HG03095 (cell line): ENCODE data around the gene GPC5.
"Not testable (repeated sequence)": the region's sequence is repeated elsewhere in the genome, so short reads cannot be mapped to it uniquely, and the experiment has no call there.

Experiments used
- ATAC-seq: cut with Tn5 transposase; IDR thresholded peaks from one replicate; pipeline ENCODE4 v1.9.1; 2021; ENCODE audit warnings: moderate library complexity; ENCODE audit not compliant: unreplicated experiment

Gene GPC5

GRCh38 chr13:91824416-91824815 is 426.0 kb downstream of the GPC5 start:
- ATAC-seq = no peak

GRCh38 chr13:91825516-91825915 is 427.1 kb downstream of the GPC5 start:
- no peak for ATAC-seq

- ATAC-seq = no peak
Observed at GRCh38 chr13:91836553-91836952, 438.1 kb downstream of the GPC5 start.

- no peak for ATAC-seq
Observed at GRCh38 chr13:91845612-91846011, 447.2 kb downstream of the GPC5 start.

GRCh38 chr13:91863699-91864098 is 465.3 kb downstream of the GPC5 start:
- no peak for ATAC-seq

- ATAC-seq = no peak
Observed at GRCh38 chr13:91868351-91868750, 469.9 kb downstream of the GPC5 start.

GRCh38 chr13:91878491-91878890 is 480.1 kb downstream of the GPC5 start:
- ATAC-seq = no peak

- ATAC-seq = no peak
Observed at GRCh38 chr13:91879360-91879759, 480.9 kb downstream of the GPC5 start.

GRCh38 chr13:91882918-91883317 is 484.5 kb downstream of the GPC5 start:
- no peak for ATAC-seq

- ATAC-seq = no peak
Observed at GRCh38 chr13:91889641-91890040, 491.2 kb downstream of the GPC5 start.

- no peak for ATAC-seq
Observed at GRCh38 chr13:91891141-91891540, 492.7 kb downstream of the GPC5 start.

GRCh38 chr13:91893040-91893439 is 494.6 kb downstream of the GPC5 start:
- no peak for ATAC-seq

- ATAC-seq = no peak
Observed at GRCh38 chr13:91894316-91894715, 495.9 kb downstream of the GPC5 start.

- no peak for ATAC-seq
Observed at GRCh38 chr13:91896547-91896946, 498.1 kb downstream of the GPC5 start.

- not testable (repeated sequence) for ATAC-seq
Observed at GRCh38 chr13:91898986-91899385, 500.6 kb downstream of the GPC5 start.

GRCh38 chr13:91902291-91902690 is 503.9 kb downstream of the GPC5 start:
- ATAC-seq = no peak

GRCh38 chr13:91904005-91904404 is 505.6 kb downstream of the GPC5 start:
- peak; percentile 77 for ATAC-seq

GRCh38 chr13:91904597-91904996 is 506.2 kb downstream of the GPC5 start:
- no peak for ATAC-seq

- ATAC-seq = no peak
Observed at GRCh38 chr13:91907398-91907797, 509.0 kb downstream of the GPC5 start.

- no peak for ATAC-seq
Observed at GRCh38 chr13:91909617-91910016, 511.2 kb downstream of the GPC5 start.

- ATAC-seq = no peak
Observed at GRCh38 chr13:91922969-91923592, 524.7 kb downstream of the GPC5 start.

GRCh38 chr13:91930687-91931086 is 532.3 kb downstream of the GPC5 start:
- no peak for ATAC-seq

GRCh38 chr13:91934354-91934753 is 535.9 kb downstream of the GPC5 start:
- ATAC-seq = no peak
